Astrocyte (in vitro differentiated cells and primary cell): ENCODE measurements around the gene USP44.

Experiments
- CTCF ChIP-seq: IDR thresholded peaks from 2 replicates; pipeline ENCODE4 v1.5.1; 2011; ENCODE audit warnings: low read depth, mild to moderate bottlenecking, inconsistent platforms, low read length, moderate library complexity; ENCODE audit not compliant: insufficient read depth
- EZH2 ChIP-seq: IDR thresholded peaks from 2 replicates; pipeline ENCODE4 v1.6.1; 2012; ENCODE audit warnings: mild to moderate bottlenecking, low read length, inconsistent platforms; ENCODE audit not compliant: insufficient read depth

DNA sequence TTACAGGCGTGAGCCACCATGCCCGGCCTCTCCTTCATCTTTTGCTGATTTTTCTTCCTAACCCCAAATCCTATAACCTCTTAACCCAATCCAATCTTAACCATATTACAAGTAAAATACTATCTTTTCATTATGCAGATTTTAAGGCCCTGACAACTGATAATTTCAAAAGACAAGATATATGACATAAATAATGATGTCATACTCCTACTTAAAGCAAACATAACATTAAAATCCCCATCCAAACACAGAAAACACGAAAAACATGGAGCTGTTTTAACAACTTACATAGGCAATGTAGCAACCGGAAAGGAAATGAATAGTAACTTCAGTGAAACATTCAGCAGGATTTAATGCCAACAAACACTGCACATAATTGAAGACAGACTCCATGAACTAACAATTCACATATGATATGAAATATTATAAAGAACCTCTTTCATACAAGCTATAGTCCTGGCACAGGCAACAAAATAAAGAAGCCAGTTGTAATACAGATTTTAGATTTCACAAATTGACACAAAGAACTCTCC is 21.5 kb downstream of the USP44 start:
- no peak for TF ChIP-seq CTCF
- TF ChIP-seq EZH2 = no peak
